ENCODE data around the gene PLD3.

The PLD3 gene

DNA sequence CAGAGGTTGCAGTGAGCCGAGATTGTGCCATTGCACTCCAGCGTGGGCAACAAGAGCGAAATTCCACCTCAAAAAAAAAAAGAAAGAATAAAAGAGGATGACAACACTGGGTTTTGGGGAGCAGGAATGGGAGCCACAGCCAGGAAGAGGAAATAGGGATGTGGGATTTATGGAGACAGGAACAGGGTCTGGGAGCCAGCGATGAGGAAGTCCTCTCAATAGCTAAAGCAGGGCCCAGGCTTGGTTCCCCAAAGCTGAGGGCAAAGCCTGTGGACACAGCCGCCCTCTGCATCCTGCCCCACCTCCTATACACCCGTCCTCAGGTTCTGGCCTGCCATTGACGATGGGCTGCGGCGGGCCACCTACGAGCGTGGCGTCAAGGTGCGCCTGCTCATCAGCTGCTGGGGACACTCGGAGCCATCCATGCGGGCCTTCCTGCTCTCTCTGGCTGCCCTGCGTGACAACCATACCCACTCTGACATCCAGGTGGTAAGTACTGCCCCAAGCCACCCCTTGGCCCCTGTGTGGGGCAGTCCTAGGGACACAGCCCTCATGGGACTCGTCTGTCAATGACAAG is 27.9 kb downstream of the PLD3 start:
- Histone ChIP-seq H3K4me3 (ENCODE audit: low read depth, low read length, poor library complexity, severe bottlenecking) (no peak overlapping the region), H3K27ac (ENCODE audit: low read depth, low read length, poor library complexity, severe bottlenecking) (no peak overlapping the region), H3K4me1 (ENCODE audit: insufficient read depth, low read length, severe bottlenecking) (no peaks in the 10 kb centered on the region), H3K9me3 (ENCODE audit: low read length) (no peaks in the 10 kb centered on the region), H3K9me2 (ENCODE audit: low read depth, low read length) (no peaks in the 10 kb centered on the region), H3K36me3 (ENCODE audit: insufficient read depth, low read length) (no peaks in the 10 kb centered on the region), H2AFZ (ENCODE audit: low read length) (no peak overlapping the region), H3K27me3 (ENCODE audit: insufficient read depth, low read length) (0 out of 2 replicates have a peak, but pooled peaks cover 3% of the 10 kb centered on the region), H3K4me2 (ENCODE audit: low read length) (no peak overlapping the region), H4K20me1 (ENCODE audit: insufficient read depth, low read length) (no peaks in the 10 kb centered on the region), H3K9ac (ENCODE audit: low read length) (no peak overlapping the region), H3F3A (ENCODE audit: insufficient read depth, low read length) (no peaks in the 10 kb centered on the region), H3K79me2 (ENCODE audit: insufficient read depth, low read length) (no peaks in the 10 kb centered on the region)
- no peak for TF ChIP-seq EZH2 (IDR thresholded peaks at IDR 0.05; ENCODE audit: borderline replicate concordance, low read length)
- TF ChIP-seq, protein P1, sequence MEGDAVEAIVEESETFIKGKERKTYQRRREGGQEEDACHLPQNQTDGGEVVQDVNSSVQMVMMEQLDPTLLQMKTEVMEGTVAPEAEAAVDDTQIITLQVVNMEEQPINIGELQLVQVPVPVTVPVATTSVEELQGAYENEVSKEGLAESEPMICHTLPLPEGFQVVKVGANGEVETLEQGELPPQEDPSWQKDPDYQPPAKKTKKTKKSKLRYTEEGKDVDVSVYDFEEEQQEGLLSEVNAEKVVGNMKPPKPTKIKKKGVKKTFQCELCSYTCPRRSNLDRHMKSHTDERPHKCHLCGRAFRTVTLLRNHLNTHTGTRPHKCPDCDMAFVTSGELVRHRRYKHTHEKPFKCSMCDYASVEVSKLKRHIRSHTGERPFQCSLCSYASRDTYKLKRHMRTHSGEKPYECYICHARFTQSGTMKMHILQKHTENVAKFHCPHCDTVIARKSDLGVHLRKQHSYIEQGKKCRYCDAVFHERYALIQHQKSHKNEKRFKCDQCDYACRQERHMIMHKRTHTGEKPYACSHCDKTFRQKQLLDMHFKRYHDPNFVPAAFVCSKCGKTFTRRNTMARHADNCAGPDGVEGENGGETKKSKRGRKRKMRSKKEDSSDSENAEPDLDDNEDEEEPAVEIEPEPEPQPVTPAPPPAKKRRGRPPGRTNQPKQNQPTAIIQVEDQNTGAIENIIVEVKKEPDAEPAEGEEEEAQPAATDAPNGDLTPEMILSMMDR (IDR thresholded peaks at IDR 0.05; ENCODE audit: low read length) = no peak

DNA sequence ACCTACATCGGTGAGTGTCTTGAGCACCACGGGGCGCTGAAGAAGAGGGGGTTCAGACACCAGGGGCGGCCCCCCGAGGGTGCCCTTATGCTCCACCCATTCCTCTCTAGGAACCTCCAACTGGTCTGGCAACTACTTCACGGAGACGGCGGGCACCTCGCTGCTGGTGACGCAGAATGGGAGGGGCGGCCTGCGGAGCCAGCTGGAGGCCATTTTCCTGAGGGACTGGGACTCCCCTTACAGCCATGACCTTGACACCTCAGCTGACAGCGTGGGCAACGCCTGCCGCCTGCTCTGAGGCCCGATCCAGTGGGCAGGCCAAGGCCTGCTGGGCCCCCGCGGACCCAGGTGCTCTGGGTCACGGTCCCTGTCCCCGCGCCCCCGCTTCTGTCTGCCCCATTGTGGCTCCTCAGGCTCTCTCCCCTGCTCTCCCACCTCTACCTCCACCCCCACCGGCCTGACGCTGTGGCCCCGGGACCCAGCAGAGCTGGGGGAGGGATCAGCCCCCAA is 29.4 kb downstream of the PLD3 start:
- H3K79me2 ChIP-seq (ENCODE audit: insufficient read depth, low read length) = no peaks in the 10 kb centered on the region
- no peak overlapping the region for H3K27ac ChIP-seq (ENCODE audit: low read depth, low read length, poor library complexity, severe bottlenecking)
- no peaks in the 10 kb centered on the region for H4K20me1 ChIP-seq (ENCODE audit: insufficient read depth, low read length)
- no peak overlapping the region for H2AFZ ChIP-seq (ENCODE audit: low read length)
- 0 out of 2 replicates have a peak, but pooled peaks cover 4% of the 10 kb centered on the region for H3K27me3 ChIP-seq (ENCODE audit: insufficient read depth, low read length)
- no peak overlapping the region for H3K9ac ChIP-seq (ENCODE audit: low read length)
- no peak overlapping the region for H3K4me2 ChIP-seq (ENCODE audit: low read length)
- H3K4me1 ChIP-seq (ENCODE audit: insufficient read depth, low read length, severe bottlenecking) = no peaks in the 10 kb centered on the region
- no peak for TF ChIP-seq EZH2 (IDR thresholded peaks at IDR 0.05; ENCODE audit: borderline replicate concordance, low read length)
- TF ChIP-seq, protein P1 (IDR thresholded peaks at IDR 0.05; ENCODE audit: low read length) = no peak
- no peak overlapping the region for H3K4me3 ChIP-seq (ENCODE audit: low read depth, low read length, poor library complexity, severe bottlenecking)
- no peaks in the 10 kb centered on the region for H3K36me3 ChIP-seq (ENCODE audit: insufficient read depth, low read length)
- no peaks in the 10 kb centered on the region for H3K9me2 ChIP-seq (ENCODE audit: low read depth, low read length)
- no peaks in the 10 kb centered on the region for H3F3A ChIP-seq (ENCODE audit: insufficient read depth, low read length)
- H3K9me3 ChIP-seq (ENCODE audit: low read length) = no peaks in the 10 kb centered on the region

DNA sequence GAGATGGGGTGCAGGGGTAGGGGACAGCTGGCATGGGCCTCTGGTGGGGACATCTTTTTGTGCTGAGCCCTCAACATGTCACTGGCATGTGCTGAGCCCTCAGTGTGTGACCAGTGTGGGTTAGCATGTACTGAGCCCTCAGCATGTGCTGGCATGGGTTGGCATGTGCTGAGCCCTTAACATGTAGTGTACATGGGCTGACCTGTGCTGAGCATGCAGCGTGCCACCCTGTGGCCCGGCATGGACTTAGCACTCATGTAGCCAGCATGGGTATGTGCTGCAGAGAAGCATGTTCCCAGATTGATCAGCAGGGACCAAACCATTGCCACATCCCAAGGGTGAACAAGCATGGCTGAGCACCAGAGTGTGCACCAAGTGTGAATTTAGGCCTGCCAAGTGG is 30.0 kb downstream of the PLD3 start:
- Histone ChIP-seq H3F3A (ENCODE audit: insufficient read depth, low read length) (no peaks in the 10 kb centered on the region), H3K4me2 (ENCODE audit: low read length) (no peak overlapping the region), H3K9me3 (ENCODE audit: low read length) (no peaks in the 10 kb centered on the region), H3K4me1 (ENCODE audit: insufficient read depth, low read length, severe bottlenecking) (no peaks in the 10 kb centered on the region), H4K20me1 (ENCODE audit: insufficient read depth, low read length) (no peaks in the 10 kb centered on the region), H3K27me3 (ENCODE audit: insufficient read depth, low read length) (0 out of 2 replicates have a peak, but pooled peaks cover 4% of the 10 kb centered on the region), H3K9me2 (ENCODE audit: low read depth, low read length) (no peaks in the 10 kb centered on the region), H3K36me3 (ENCODE audit: insufficient read depth, low read length) (no peaks in the 10 kb centered on the region), H2AFZ (ENCODE audit: low read length) (no peak overlapping the region), H3K79me2 (ENCODE audit: insufficient read depth, low read length) (no peaks in the 10 kb centered on the region), H3K9ac (ENCODE audit: low read length) (no peak overlapping the region), H3K27ac (ENCODE audit: low read depth, low read length, poor library complexity, severe bottlenecking) (no peak overlapping the region), H3K4me3 (ENCODE audit: low read depth, low read length, poor library complexity, severe bottlenecking) (no peak overlapping the region)
- no peak for TF ChIP-seq EZH2 (IDR thresholded peaks at IDR 0.05; ENCODE audit: borderline replicate concordance, low read length)
- TF ChIP-seq, protein P1 (IDR thresholded peaks at IDR 0.05; ENCODE audit: low read length) = no peak
